ENCODE data around the gene NHS.

- TF ChIP-seq CTCF (IDR thresholded peaks at IDR 0.05) (no peak), POLR2A (IDR thresholded peaks at IDR 0.05) (no peak)
Measured at GRCh38 chrX:17679261-17679660, 304.3 kb downstream of the NHS start.

All from thyroid gland (tissue), 4 donors.